Suprapubic skin (tissue), 4 donors: ENCODE measurements around the gene NYAP2. TPM values are rescaled to one million over a fixed set of nuclear protein-coding genes. Genes with fewer than 3 reads are reported as not detected.

ENCODE experiments used
- DNase-seq, 2 donors: peaks; one replicate each; pipeline ENCODE4 v3.0.0-alpha.2; 2019; ENCODE audit warnings: low spot score in 2 of 2
- H3K27ac ChIP-seq: fragments of 200-600 bp; sonication (generic); one replicate; pipeline ENCODE4 v1.5.1; 2019
- H3K27me3 ChIP-seq: fragments of 200-600 bp; sonication (generic); one replicate; pipeline ENCODE4 v1.5.1; 2019
- H3K36me3 ChIP-seq: fragments of 200-600 bp; sonication (generic); one replicate; pipeline ENCODE4 v1.5.1; 2019
- H3K4me1 ChIP-seq: fragments of 200-600 bp; sonication (generic); one replicate; pipeline ENCODE4 v1.5.1; 2019
- H3K4me3 ChIP-seq: fragments of 200-600 bp; sonication (generic); one replicate; pipeline ENCODE4 v1.5.1; 2019; ENCODE audit warnings: mild to moderate bottlenecking
- H3K9me3 ChIP-seq: fragments of 200-600 bp; sonication (generic); one replicate; pipeline ENCODE4 v1.5.1; 2019
- EP300 ChIP-seq: sonication (generic); formaldehyde crosslinking; IDR thresholded peaks from one replicate; pipeline ENCODE4 v1.6.1; 2017; ENCODE audit warnings: antibody characterized with exemption
- POLR2A ChIP-seq, 2 donors: fragments of 450-650 bp; IDR thresholded peaks; one replicate each; pipeline ENCODE4 v1.6.1; 2017; ENCODE audit warnings: antibody characterized with exemption in 2 of 2, mild to moderate bottlenecking in 2 of 2, moderate library complexity in 2 of 2
- POLR2AphosphoS5 ChIP-seq, 3 donors: sonication (generic); formaldehyde crosslinking; IDR thresholded peaks; one replicate each; pipeline ENCODE4 v1.6.1; 2017; ENCODE audit warnings: antibody characterized with exemption in 3 of 3
- WGBS: methylation state at CpG from one replicate; pipeline ENCODE4 v1.1.5; 2018; 5-methylcytosine and 5-hydroxymethylcytosine counted together
- total RNA-seq, 4 donors: library from RNA; depleted of rRNA; stranded (reverse); fragments of >200 nt; gene quantifications; one replicate each; pipeline ENCODE4 v1.1.0, GENCODE V29; 2016
- TF ChIP-seq, protein P1 (sequence below), 2 donors: fragments of 200-600 bp in 1 of 2; fragments of 450-650 bp in 1 of 2; sonication (generic) in 1 of 2; IDR thresholded peaks; one replicate each; pipeline ENCODE4 v1.5.1; 2016 to 2019; ENCODE audit warnings: antibody characterized with exemption in 2 of 2, mild to moderate bottlenecking in 1 of 2, moderate library complexity in 1 of 2

The NYAP2 gene
- total RNA-seq, 4 donors from 2014 or later, result 0.11 TPM; not detected in 3

DNA sequence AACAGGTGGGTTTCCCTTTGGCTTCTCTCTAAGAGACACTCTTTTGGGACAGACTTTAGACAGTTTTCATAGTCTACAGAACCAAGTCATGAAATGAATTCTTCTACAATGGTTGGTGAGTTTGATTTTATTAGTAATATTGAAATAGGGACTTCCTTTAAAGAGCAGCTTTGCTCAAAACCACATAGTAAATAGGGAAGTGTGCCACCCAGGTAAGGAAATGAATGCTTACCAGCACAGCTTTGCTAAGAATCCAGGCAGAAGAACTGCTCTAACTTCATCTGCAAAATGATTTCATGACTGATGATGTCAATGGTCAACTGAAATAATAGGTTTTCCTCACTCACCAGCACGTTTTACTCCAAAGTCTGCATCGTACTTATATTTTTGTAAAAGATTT, 89.2 kb downstream of the NYAP2 start:
- no peaks in the 10 kb centered on the region for H3K9me3 ChIP-seq
- DNase-seq, result no peak
- TF ChIP-seq, protein P1, sequence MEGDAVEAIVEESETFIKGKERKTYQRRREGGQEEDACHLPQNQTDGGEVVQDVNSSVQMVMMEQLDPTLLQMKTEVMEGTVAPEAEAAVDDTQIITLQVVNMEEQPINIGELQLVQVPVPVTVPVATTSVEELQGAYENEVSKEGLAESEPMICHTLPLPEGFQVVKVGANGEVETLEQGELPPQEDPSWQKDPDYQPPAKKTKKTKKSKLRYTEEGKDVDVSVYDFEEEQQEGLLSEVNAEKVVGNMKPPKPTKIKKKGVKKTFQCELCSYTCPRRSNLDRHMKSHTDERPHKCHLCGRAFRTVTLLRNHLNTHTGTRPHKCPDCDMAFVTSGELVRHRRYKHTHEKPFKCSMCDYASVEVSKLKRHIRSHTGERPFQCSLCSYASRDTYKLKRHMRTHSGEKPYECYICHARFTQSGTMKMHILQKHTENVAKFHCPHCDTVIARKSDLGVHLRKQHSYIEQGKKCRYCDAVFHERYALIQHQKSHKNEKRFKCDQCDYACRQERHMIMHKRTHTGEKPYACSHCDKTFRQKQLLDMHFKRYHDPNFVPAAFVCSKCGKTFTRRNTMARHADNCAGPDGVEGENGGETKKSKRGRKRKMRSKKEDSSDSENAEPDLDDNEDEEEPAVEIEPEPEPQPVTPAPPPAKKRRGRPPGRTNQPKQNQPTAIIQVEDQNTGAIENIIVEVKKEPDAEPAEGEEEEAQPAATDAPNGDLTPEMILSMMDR (IDR thresholded peaks at IDR 0.05), result no peak
- TF ChIP-seq POLR2AphosphoS5 (IDR thresholded peaks at IDR 0.05) (no peak), POLR2A (IDR thresholded peaks at IDR 0.05) (no peak), EP300 (no peak)
- no peaks in the 10 kb centered on the region for H3K4me1 ChIP-seq
- H3K36me3 ChIP-seq, result no peaks in the 10 kb centered on the region
- H3K27ac ChIP-seq, result no peak overlapping the region
- H3K27me3 ChIP-seq, result no peaks in the 10 kb centered on the region
- WGBS, result 86% methylated on average over 2 of the region's 2 CpGs
- H3K4me3 ChIP-seq, result no peak overlapping the region

DNA sequence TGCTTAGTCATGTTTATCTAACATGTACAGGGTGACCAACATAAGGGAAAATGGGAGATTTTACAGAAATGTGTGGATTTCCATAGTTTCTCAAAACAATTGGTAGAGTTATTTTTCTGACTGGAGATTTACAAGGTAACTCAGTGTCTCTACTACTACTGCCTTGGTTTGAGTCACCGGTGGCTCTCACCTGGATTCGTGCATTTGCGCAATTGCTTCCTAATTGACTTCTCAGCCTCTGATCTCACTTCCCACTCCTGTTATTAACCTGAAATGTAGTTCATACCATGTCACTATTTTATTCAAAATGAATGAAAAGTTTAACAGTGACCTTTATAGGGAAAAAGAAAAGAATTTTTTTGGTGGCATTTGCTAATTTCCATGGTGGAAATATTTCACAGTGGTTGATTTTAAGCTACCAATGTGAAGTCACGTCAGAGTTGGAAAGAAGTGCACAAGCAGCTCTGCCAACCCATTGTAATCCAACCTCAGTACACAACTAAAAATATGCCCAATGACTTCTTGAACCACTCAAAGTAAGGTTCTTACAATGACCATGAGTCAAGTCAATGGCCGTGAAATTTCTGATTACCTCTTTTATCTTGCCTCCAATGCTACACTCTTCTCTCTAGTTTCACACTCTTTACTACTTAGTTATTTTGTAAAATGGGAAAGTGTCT, 94.0 kb downstream of the NYAP2 start:
- no peaks in the 10 kb centered on the region for H3K9me3 ChIP-seq
- TF ChIP-seq, protein P1 (IDR thresholded peaks at IDR 0.05), result no peak
- no peak for TF ChIP-seq POLR2A (IDR thresholded peaks at IDR 0.05)
- no peak for TF ChIP-seq POLR2AphosphoS5 (IDR thresholded peaks at IDR 0.05)
- no peak for TF ChIP-seq EP300
- 88% methylated on average over 5 of the region's 5 CpGs for WGBS

DNA sequence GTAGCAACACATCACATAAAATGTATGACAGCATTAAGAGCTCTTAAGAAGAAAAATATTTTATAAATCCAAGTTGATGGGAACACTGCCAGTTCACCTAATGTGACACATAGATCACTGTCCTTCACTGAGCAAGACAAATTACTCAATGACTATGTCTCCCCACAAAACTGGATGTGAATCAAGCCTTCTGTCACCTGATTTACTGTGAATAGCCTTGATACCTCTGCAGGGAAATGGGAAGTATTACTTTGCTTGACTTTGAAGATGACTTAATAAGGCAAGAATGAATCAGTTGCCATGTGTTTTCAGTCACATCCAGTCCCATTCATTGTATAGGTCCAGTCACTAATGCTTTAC, 94.6 kb downstream of the NYAP2 start:
- Histone ChIP-seq H3K4me1 (no peaks in the 10 kb centered on the region), H3K36me3 (no peaks in the 10 kb centered on the region), H3K27me3 (no peaks in the 10 kb centered on the region), H3K9me3 (no peaks in the 10 kb centered on the region), H3K27ac (no peak overlapping the region), H3K4me3 (no peak overlapping the region)
- TF ChIP-seq, protein P1 (IDR thresholded peaks at IDR 0.05), result no peak
- TF ChIP-seq POLR2AphosphoS5 (IDR thresholded peaks at IDR 0.05) (no peak), EP300 (no peak), POLR2A (IDR thresholded peaks at IDR 0.05) (no peak)
- DNase-seq, result no peak

More for the DNA sequence above, 94.0 kb downstream of the NYAP2 start:
- no peak for DNase-seq
- Histone ChIP-seq H3K27ac (no peak overlapping the region), H3K4me3 (no peak overlapping the region), H3K4me1 (no peaks in the 10 kb centered on the region), H3K27me3 (no peaks in the 10 kb centered on the region), H3K36me3 (no peaks in the 10 kb centered on the region)

DNA sequence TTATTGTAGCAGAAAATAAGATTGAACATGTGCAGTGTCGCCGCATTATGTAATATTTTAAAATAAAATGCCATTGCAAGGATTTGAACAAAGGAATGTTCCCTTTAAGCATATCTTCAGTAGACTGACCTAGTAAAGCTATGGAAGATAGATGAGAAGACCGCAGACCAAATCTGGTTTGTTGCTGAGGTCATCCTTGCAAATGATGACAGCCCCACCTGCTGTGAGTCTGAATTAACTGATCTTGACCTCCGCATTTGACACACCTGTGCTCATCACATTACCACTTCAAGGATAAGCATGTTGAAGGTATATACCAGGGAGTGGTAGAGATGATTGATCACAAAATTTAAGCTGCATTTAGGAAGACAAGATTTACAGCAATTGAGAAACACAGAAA, 96.2 kb downstream of the NYAP2 start:
- Histone ChIP-seq H3K4me3 (no peak overlapping the region), H3K36me3 (no peaks in the 10 kb centered on the region), H3K27me3 (no peaks in the 10 kb centered on the region), H3K27ac (no peak overlapping the region), H3K4me1 (no peaks in the 10 kb centered on the region), H3K9me3 (no peaks in the 10 kb centered on the region)
- DNase-seq, result no peak
- TF ChIP-seq POLR2AphosphoS5 (IDR thresholded peaks at IDR 0.05) (no peak), POLR2A (IDR thresholded peaks at IDR 0.05) (no peak), EP300 (no peak)
- TF ChIP-seq, protein P1 (IDR thresholded peaks at IDR 0.05), result no peak
- 93% methylated on average over 4 of the region's 4 CpGs for WGBS

DNA sequence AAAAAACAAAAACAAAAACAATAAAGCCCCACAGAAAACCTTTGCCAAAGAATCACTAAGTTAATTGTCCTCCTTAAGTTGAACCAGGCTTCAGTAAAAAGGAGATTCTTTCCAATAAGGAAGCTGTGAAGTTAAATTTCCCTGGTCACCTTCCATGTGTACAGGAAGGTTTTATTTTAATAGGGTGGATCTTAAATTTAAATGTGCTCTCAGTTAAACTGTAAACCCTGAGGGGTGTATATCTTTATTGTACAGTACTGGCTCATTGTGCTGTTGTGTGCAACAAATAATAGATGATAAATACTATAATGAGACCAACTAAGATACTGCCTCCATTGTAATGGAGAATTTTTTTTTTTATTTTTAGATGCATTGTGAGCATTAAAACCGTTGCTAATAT, 97.1 kb downstream of the NYAP2 start:
- no peak overlapping the region for H3K4me3 ChIP-seq
- H3K9me3 ChIP-seq, result no peaks in the 10 kb centered on the region
- no peak overlapping the region for H3K27ac ChIP-seq
- DNase-seq, result no peak
- no peaks in the 10 kb centered on the region for H3K27me3 ChIP-seq
- 49% methylated on average over 1 of the region's 1 CpG for WGBS
- H3K4me1 ChIP-seq, result no peaks in the 10 kb centered on the region
- TF ChIP-seq POLR2A (IDR thresholded peaks at IDR 0.05) (no peak), POLR2AphosphoS5 (IDR thresholded peaks at IDR 0.05) (no peak), EP300 (no peak)
- TF ChIP-seq, protein P1 (IDR thresholded peaks at IDR 0.05), result no peak
- no peaks in the 10 kb centered on the region for H3K36me3 ChIP-seq
